Ectodermal cell (in vitro differentiated cells): ENCODE measurements around the gene NTHL1.

Source experiments
- H3K27ac ChIP-seq: 2 replicates; pipeline ENCODE4 v1.7.0; 2013; ENCODE audit warnings: mild to moderate bottlenecking, low read depth, low read length; ENCODE audit not compliant: insufficient read depth, poor library complexity, severe bottlenecking
- H3K27me3 ChIP-seq: 2 replicates; pipeline ENCODE4 v1.7.0; 2013; ENCODE audit warnings: mild to moderate bottlenecking, low read length; ENCODE audit not compliant: insufficient read depth, control insufficient read depth, poor library complexity, severe bottlenecking
- H3K36me3 ChIP-seq: one replicate; pipeline ENCODE4 v1.7.0; 2013; ENCODE audit warnings: low read length; ENCODE audit not compliant: control insufficient read depth, insufficient read depth
- H3K4me1 ChIP-seq: one replicate; pipeline ENCODE4 v1.7.0; 2013; ENCODE audit warnings: low read length; ENCODE audit not compliant: control insufficient read depth, insufficient read depth
- H3K4me3 ChIP-seq: 2 replicates; pipeline ENCODE4 v1.7.0; 2013; ENCODE audit warnings: low read depth, low read length, control low read depth; ENCODE audit not compliant: insufficient read depth
- H3K9me3 ChIP-seq: 2 replicates; pipeline ENCODE4 v1.7.0; 2013; ENCODE audit warnings: mild to moderate bottlenecking, low read length, moderate library complexity; ENCODE audit not compliant: control insufficient read depth
- WGBS, 2 experiments: methylation state at CpG; one replicate each; pipeline ENCODE4 v1.1.7; 2013; ENCODE audit warnings: missing lambda C conversion rate in 2 of 2; 5-methylcytosine and 5-hydroxymethylcytosine counted together

NTHL1 gene

GRCh38 chr16:2083876-2084780 lies 36.5 kb upstream of the NTHL1 start:
- Histone ChIP-seq H3K4me3 (no peak overlapping the region), H3K27ac (no peak overlapping the region), H3K36me3 (peaks cover 18% of the 10 kb centered on the region), H3K4me1 (no peaks in the 10 kb centered on the region), H3K9me3 (no peaks in the 10 kb centered on the region), H3K27me3 (no peaks in the 10 kb centered on the region)
- WGBS, 2 experiments = 95 to 96% methylated on average over 44 of the region's 44 CpGs

DNA sequence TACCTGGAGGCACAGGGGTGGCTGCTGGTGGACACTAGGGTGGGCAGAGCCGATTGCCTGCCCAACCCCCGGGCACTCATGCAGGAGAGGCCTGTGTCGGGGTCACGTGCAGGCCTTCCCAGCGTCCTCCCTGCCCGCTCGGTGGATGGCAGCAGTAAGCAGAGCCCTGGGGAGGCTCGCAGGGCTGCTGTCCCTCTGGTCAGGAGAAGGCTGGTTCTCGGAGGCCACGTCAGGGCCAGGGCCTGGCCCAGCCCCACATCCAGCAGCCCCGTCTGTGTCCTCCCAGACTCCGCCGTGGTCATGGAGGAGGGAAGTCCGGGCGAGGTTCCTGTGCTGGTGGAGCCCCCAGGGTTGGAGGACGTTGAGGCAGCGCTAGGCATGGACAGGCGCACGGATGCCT lies 35.8 kb upstream of the NTHL1 start:
- no peak overlapping the region for H3K4me3 ChIP-seq
- H3K27me3 ChIP-seq = no peaks in the 10 kb centered on the region
- H3K27ac ChIP-seq = no peak overlapping the region
- WGBS, 2 experiments = 95% methylated on average over 19 of the region's 19 CpGs
- no peaks in the 10 kb centered on the region for H3K9me3 ChIP-seq
- H3K4me1 ChIP-seq = no peaks in the 10 kb centered on the region
- H3K36me3 ChIP-seq = peaks cover 19% of the 10 kb centered on the region

DNA sequence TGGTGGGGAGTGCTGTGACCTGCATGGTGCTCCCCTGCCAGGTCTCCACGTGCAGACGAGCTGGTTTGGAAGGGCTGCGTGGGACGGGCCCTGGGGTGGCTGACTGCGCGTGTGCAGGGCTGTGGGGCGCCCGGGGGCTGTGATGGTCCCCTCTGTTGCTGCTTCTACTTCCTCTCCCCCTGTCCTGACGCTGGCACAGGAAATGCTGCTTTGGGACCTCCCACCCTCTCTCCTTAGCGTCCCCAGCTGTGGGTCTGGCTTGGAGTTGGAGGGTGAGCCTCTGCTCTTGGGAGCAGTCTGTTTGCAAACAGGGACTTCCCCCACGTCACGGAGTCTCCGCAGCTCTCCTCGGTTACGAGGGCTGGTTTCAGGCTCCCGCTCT lies 35.3 kb upstream of the NTHL1 start:
- Histone ChIP-seq H3K4me1 (no peaks in the 10 kb centered on the region), H3K27ac (no peak overlapping the region), H3K9me3 (no peaks in the 10 kb centered on the region), H3K4me3 (no peak overlapping the region), H3K36me3 (peaks cover 19% of the 10 kb centered on the region), H3K27me3 (no peaks in the 10 kb centered on the region)
- 92 to 94% methylated on average over 16 of the region's 16 CpGs for WGBS, 2 experiments

- Histone ChIP-seq H3K4me1 (no peaks in the 10 kb centered on the region), H3K27ac (no peak overlapping the region), H3K27me3 (no peaks in the 10 kb centered on the region), H3K36me3 (peaks cover 19% of the 10 kb centered on the region), H3K4me3 (no peak overlapping the region), H3K9me3 (no peaks in the 10 kb centered on the region)
- WGBS, 2 experiments = 92 to 93% methylated on average over 32 of the region's 32 CpGs
Observed at GRCh38 chr16:2082171-2082982, 34.7 kb upstream of the NTHL1 start.

DNA sequence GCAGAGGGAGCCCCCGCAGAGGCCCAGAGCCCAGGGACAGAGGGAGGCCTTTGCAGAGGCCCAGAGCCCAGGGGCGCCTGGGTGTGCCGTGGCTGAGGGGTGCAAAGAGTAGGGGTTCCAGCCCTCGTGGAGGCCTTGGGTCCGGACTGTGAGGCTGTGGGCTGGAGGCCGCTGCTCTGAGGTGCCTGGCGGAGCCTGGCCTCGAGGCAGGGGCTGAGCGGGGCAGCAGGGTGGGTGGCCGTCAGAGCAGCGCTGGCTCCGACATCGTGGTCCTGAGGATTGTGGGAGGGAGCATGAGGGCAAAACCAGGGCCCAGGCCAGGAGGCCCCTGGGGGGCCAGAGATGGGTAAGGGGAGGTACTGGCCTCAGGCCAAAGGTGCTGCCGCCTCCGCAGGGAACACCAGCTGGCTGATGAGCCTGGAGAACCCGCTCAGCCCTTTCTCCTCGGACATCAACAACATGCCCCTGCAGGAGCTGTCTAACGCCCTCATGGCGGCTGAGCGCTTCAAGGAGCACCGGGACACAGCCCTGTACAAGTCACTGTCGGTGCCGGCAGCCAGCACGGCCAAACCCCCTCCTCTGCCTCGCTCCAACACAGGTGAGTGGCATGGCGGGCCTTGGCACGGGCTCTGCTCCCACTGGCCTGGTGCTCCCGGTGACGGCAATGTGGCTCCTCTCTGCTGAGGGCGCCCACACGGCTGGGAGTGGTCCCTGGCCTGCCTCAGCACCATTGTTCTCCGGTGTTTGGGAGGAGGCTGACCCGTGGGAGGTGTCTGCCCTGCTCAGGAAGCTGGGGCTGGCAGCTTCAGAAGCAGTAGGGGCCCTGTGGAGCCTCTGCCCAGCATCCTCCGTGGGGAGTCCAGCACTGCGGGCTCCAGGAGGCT lies 33.8 kb upstream of the NTHL1 start:
- H3K36me3 ChIP-seq = peaks cover 21% of the 10 kb centered on the region
- H3K27ac ChIP-seq = no peak overlapping the region
- no peaks in the 10 kb centered on the region for H3K9me3 ChIP-seq
- H3K4me1 ChIP-seq = no peaks in the 10 kb centered on the region
- H3K27me3 ChIP-seq = no peaks in the 10 kb centered on the region
- H3K4me3 ChIP-seq = no peak overlapping the region
- WGBS, 2 experiments = 95% methylated on average over 35 of the region's 35 CpGs

DNA sequence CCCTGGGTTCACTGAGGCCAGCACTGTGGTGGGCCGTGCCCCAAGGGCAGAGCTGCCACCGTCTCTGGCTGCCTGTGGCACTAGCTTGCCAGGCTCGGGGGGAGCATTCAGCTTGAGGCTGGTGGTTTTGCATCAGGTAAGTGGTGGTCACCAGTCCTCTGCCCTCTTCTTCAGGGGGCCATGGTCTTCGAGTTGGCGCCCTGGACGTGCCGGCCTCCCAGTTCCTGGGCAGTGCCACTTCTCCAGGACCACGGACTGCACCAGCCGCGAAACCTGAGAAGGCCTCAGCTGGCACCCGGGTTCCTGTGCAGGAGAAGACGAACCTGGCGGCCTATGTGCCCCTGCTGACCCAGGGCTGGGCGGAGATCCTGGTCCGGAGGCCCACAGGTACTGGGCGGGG lies 32.4 kb upstream of the NTHL1 start:
- H3K4me1 ChIP-seq = no peaks in the 10 kb centered on the region
- 95 to 96% methylated on average over 16 of the region's 16 CpGs for WGBS, 2 experiments
- H3K27me3 ChIP-seq = no peaks in the 10 kb centered on the region
- H3K9me3 ChIP-seq = no peaks in the 10 kb centered on the region
- H3K27ac ChIP-seq = no peak overlapping the region
- peaks cover 23% of the 10 kb centered on the region for H3K36me3 ChIP-seq
- H3K4me3 ChIP-seq = no peak overlapping the region

- no peaks in the 10 kb centered on the region for H3K4me1 ChIP-seq
- H3K4me3 ChIP-seq = no peak overlapping the region
- H3K27me3 ChIP-seq = no peaks in the 10 kb centered on the region
- H3K36me3 ChIP-seq = peaks cover 23% of the 10 kb centered on the region
- 96 to 97% methylated on average over 30 of the region's 30 CpGs for WGBS, 2 experiments
- H3K9me3 ChIP-seq = no peaks in the 10 kb centered on the region
- no peak overlapping the region for H3K27ac ChIP-seq
Observed at GRCh38 chr16:2079311-2079800, 31.7 kb upstream of the NTHL1 start.

- Histone ChIP-seq H3K27me3 (no peaks in the 10 kb centered on the region), H3K9me3 (no peaks in the 10 kb centered on the region), H3K36me3 (peaks cover 23% of the 10 kb centered on the region), H3K4me3 (no peak overlapping the region), H3K27ac (no peak overlapping the region), H3K4me1 (no peaks in the 10 kb centered on the region)
- WGBS, 2 experiments = 95 to 96% methylated on average over 23 of the region's 23 CpGs
Observed at GRCh38 chr16:2078691-2079090, 31.1 kb upstream of the NTHL1 start.

GRCh38 chr16:2078096-2078495 lies 30.5 kb upstream of the NTHL1 start:
- H3K9me3 ChIP-seq = no peaks in the 10 kb centered on the region
- H3K36me3 ChIP-seq = peaks cover 24% of the 10 kb centered on the region
- H3K27ac ChIP-seq = no peak overlapping the region
- no peaks in the 10 kb centered on the region for H3K27me3 ChIP-seq
- WGBS, 2 experiments = 95 to 99% methylated on average over 7 of the region's 7 CpGs
- H3K4me1 ChIP-seq = no peaks in the 10 kb centered on the region
- H3K4me3 ChIP-seq = no peak overlapping the region
